GM12878 (cell line): Measurements from ENCODE around the gene YIF1A. TPM values are rescaled to one million over a fixed set of nuclear protein-coding genes. Genes with fewer than 3 reads are reported as not detected.

Experiments used
- ATAC-seq: fragments of 200-7000 bp; cut with Tn5 transposase; 3 replicates; pipeline ENCODE4 v1.9.1; 2020; ENCODE audit warnings: mild to moderate bottlenecking, moderate library complexity
- BruUV-seq: library from RNA; stranded (reverse); fragments of 400-500 nt; replicated peaks from 2 replicates; lab custom pipeline; 2021; lab: Mats Ljungman, UMichigan
- CTCF ChIA-PET: fragments of 300-600 bp; sonication (Branson Sonifier 250); formaldehyde crosslinking; extraction: SDS; loops from one replicate; lab custom pipeline; 2021; ENCODE audit warnings: inconsistent platforms; lab: Yijun Ruan, JAX
- POLR2A ChIA-PET: fragments of 350-600 bp; formaldehyde crosslinking; extraction: SDS; loops from one replicate; lab custom pipeline; 2021; ENCODE audit warnings: inconsistent platforms; lab: Charles Lee
- RAD21 ChIA-PET: fragments of 300-600 bp; sonication (Branson Sonifier 250); formaldehyde crosslinking; loops from one replicate; lab custom pipeline; 2023; ENCODE audit warnings: antibody characterized with exemption; ENCODE audit not compliant: unreplicated experiment; lab: Charles Lee
- SMC1A ChIA-PET: fragments of 300-600 bp; sonication (Branson Sonifier 250); formaldehyde crosslinking; loops from one replicate; lab custom pipeline; 2023; ENCODE audit not compliant: unreplicated experiment, uncharacterized antibody; lab: Charles Lee
- DNase-seq: peaks from one replicate; pipeline ENCODE4 v3.0.0-alpha.2; 2011; ENCODE audit warnings: low read depth, low spot score
- FAIRE-seq: peaks from 3 replicates; lab custom pipeline; 2011; peaks lifted over from hg19 to GRCh38; lab: Jason Lieb, UNC
- H2AFZ ChIP-seq: 2 replicates; pipeline ENCODE4 v1.6.0; 2011; ENCODE audit warnings: low read depth, low read length, control low read depth; ENCODE audit not compliant: control insufficient read depth
- H3K27ac ChIP-seq: 2 replicates; pipeline ENCODE4 v1.5.1; 2011; ENCODE audit warnings: control low read depth; ENCODE audit not compliant: control insufficient read depth, insufficient read depth
- H3K27me3 ChIP-seq, 2 experiments: replicated peaks in 1 of 2; 2 replicates each; pipeline versions ENCODE4 v1.6.0 to v1.6.1; 2011; ENCODE audit warnings: low read length in 1 of 2; ENCODE audit not compliant: control insufficient read depth in 2 of 2, insufficient read depth in 2 of 2
- H3K36me3 ChIP-seq, 2 experiments: 2 replicates each; pipeline ENCODE4 v1.5.1; 2011; ENCODE audit warnings: low read length in 1 of 2; ENCODE audit not compliant: control insufficient read depth in 2 of 2, insufficient read depth in 2 of 2
- H3K4me1 ChIP-seq: 2 replicates; pipeline ENCODE4 v1.6.1; 2011; ENCODE audit warnings: mild to moderate bottlenecking, low read length, moderate library complexity, mixed read lengths; ENCODE audit not compliant: control insufficient read depth, insufficient read depth
- H3K4me2 ChIP-seq: 2 replicates; pipeline ENCODE4 v1.6.0; 2011; ENCODE audit warnings: control low read depth; ENCODE audit not compliant: control insufficient read depth, insufficient read depth
- H3K4me3 ChIP-seq: fragments of 200-600 bp; sonication (generic); 2 replicates; pipeline ENCODE4 v1.5.1; 2016
- H3K79me2 ChIP-seq: 2 replicates; pipeline ENCODE4 v1.6.0; 2011; ENCODE audit warnings: low read length; ENCODE audit not compliant: control insufficient read depth, insufficient read depth
- H3K9ac ChIP-seq: 2 replicates; pipeline ENCODE4 v1.8.0; 2011; ENCODE audit warnings: low read length, control low read depth, mixed read lengths; ENCODE audit not compliant: control insufficient read depth, insufficient read depth
- H3K9me3 ChIP-seq: replicated peaks from 3 replicates; pipeline ENCODE4 v1.5.1; 2011; ENCODE audit warnings: mild to moderate bottlenecking, low read length; ENCODE audit not compliant: control insufficient read depth, insufficient read depth
- H4K20me1 ChIP-seq: 2 replicates; pipeline ENCODE4 v1.6.0; 2011; ENCODE audit not compliant: control insufficient read depth, insufficient read depth
- KDM1A ChIP-seq: fragments of 200-600 bp; sonication (generic); IDR thresholded peaks from 2 replicates; pipeline ENCODE4 v1.6.1; 2016; ENCODE audit warnings: borderline replicate concordance
- MYC ChIP-seq: IDR thresholded peaks from 2 replicates; pipeline ENCODE4 v1.6.1; 2011; ENCODE audit warnings: mild to moderate bottlenecking, low read length, moderate library complexity, inconsistent platforms; ENCODE audit not compliant: insufficient read depth, insufficient replicate concordance, insufficient read length, severe bottlenecking
- NR2F1 ChIP-seq: fragments of 450-650 bp; conservative IDR thresholded peaks from 2 replicates; pipeline ENCODE4 v1.6.1; 2017; ENCODE audit warnings: mild to moderate bottlenecking
- RAD21 ChIP-seq: IDR thresholded peaks from 2 replicates; pipeline ENCODE4 v1.6.1; 2011; ENCODE audit warnings: mild to moderate bottlenecking, low read depth, low read length, moderate library complexity; ENCODE audit not compliant: insufficient read depth
- RUNX3 ChIP-seq: IDR thresholded peaks from 2 replicates; pipeline ENCODE4 v1.6.1; 2012; ENCODE audit warnings: low read length, inconsistent platforms
- TBL1XR1 ChIP-seq: IDR thresholded peaks from 2 replicates; pipeline ENCODE4 v1.6.1; 2012; ENCODE audit warnings: low read depth, low read length, improper control_type of control experiment
- TCF12 ChIP-seq: IDR thresholded peaks from 2 replicates; pipeline ENCODE4 v1.6.1; 2011; ENCODE audit warnings: low read depth, mild to moderate bottlenecking, low read length
- WRNIP1 ChIP-seq: IDR thresholded peaks from 2 replicates; pipeline ENCODE4 v1.6.1; 2011; ENCODE audit warnings: low read depth, low read length, improper control_type of control experiment, borderline replicate concordance
- ZBED1 ChIP-seq: IDR thresholded peaks from 2 replicates; pipeline ENCODE4 v1.6.1; 2016; ENCODE audit warnings: borderline replicate concordance
- ZZZ3 ChIP-seq: IDR thresholded peaks from 2 replicates; pipeline ENCODE4 v1.6.1; 2011; ENCODE audit warnings: low read depth; ENCODE audit not compliant: control insufficient read depth, insufficient read length
- WGBS: methylation state at CpG from one replicate; pipeline ENCODE4 v1.1.6; 2016; ENCODE audit warnings: low lambda C conversion rate; ENCODE audit not compliant: insufficient replicate concordance, insufficient coverage; ENCODE audit errors: missing lambda C conversion rate; 5-methylcytosine and 5-hydroxymethylcytosine counted together
- in situ Hi-C: fragments of 300-500 bp; cut with MboI; formaldehyde crosslinking; loops from 9 replicates; pipeline ENCODE4 v1.14.3; 2018; ENCODE audit warnings: mixed read lengths
- intact Hi-C: fragments of 100-400 bp; cut with micrococcal nuclease; formaldehyde crosslinking; loops from one replicate; pipeline ENCODE4 v1.14.2; 2022; ENCODE audit not compliant: unreplicated experiment
- polyA plus RNA-seq, 11 experiments: library from polyadenylated mRNA; depleted of rRNA in 4 of 11; unstranded in 6 of 11; stranded (reverse) in 5 of 11; fragments of >200 nt; fragmentation: Nextera tagmentation in 4 of 11; fragmentation: Illumina TruSeq in 1 of 11; extraction: Ambion mirVana in 4 of 11; extraction: Trizol in 1 of 11; gene quantifications; 1 replicate in 1 of 11; 2 replicates in 10 of 11; pipeline versions ENCODE4 v1.2.1 to v1.2.3, GENCODE V29; 2011 to 2016; ENCODE audit warnings: inconsistent platforms in 2 of 11, missing spikeins in 2 of 11, low read depth in 1 of 11
- total RNA-seq, 4 experiments: library from RNA; depleted of rRNA in 3 of 4; stranded (reverse); fragments of >200 nt in 3 of 4; fragmentation: Illumina TruSeq in 1 of 4; extraction: Trizol in 1 of 4; gene quantifications; 2 replicates each; pipeline versions ENCODE4 v1.2.1 to v1.2.3, GENCODE V29; 2013 to 2021
- TF ChIP-seq, protein P1 (sequence below): fragments of 450-650 bp; IDR thresholded peaks from 2 replicates; pipeline ENCODE4 v1.6.1; 2017; ENCODE audit warnings: mild to moderate bottlenecking, moderate library complexity

The YIF1A gene
- total and polyA plus RNA-seq, 10 of the 15 experiments (the other 5 are each of a cell fraction or from before 2014, with no cell fraction given) = 6.6 to 128 (median 71.7) TPM

DNA sequence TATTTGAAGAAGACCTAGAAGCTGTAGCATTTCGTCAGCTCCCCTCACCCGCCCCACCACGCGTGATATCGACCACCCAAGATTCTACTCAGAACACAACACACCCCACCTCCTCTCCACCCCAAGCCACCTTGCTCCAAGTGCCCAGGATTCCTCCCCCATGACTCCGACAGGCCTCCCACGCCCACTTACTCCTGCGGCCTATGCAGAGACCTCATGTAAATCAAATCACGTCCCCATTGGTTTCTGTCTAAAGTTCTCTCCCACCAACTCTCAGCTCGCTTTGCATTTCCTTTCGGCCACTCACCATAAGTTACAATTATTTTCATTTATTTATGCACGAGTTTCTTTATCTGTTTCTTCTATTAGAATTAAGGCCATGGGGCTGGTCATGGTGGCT is 13.7 kb upstream of the YIF1A start:
- ChIA-PET RAD21 (interaction anchor here (1.5 kb wide), 1 partner anchor 9 kb away, joined by 6 read pairs; no protein-coding TSS in a partner anchor), POLR2A (interaction anchor here (1.3 kb wide), 1 partner anchor 14 kb away, joined by 4 read pairs; the partner anchor contains the start of gene YIF1A), SMC1A (interaction anchor here (1.7 kb wide), 1 partner anchor 9 kb away, joined by 7 read pairs; no protein-coding TSS in a partner anchor), CTCF (interaction anchor here (1.1 to 2.4 kb wide), 4 partner anchors 9 to 87 kb away, joined by 3 to 9 read pairs (median 6); no protein-coding TSS in a partner anchor)
- H3K36me3 ChIP-seq = no peaks in the 10 kb centered on the region
- H2AFZ ChIP-seq = no peak overlapping the region
- TF ChIP-seq ZBED1 = no peak
- TF ChIP-seq TBL1XR1 = no peak
- no peak for TF ChIP-seq TCF12
- no peak for TF ChIP-seq MYC
- TF ChIP-seq RUNX3 = no peak
- TF ChIP-seq, protein P1, sequence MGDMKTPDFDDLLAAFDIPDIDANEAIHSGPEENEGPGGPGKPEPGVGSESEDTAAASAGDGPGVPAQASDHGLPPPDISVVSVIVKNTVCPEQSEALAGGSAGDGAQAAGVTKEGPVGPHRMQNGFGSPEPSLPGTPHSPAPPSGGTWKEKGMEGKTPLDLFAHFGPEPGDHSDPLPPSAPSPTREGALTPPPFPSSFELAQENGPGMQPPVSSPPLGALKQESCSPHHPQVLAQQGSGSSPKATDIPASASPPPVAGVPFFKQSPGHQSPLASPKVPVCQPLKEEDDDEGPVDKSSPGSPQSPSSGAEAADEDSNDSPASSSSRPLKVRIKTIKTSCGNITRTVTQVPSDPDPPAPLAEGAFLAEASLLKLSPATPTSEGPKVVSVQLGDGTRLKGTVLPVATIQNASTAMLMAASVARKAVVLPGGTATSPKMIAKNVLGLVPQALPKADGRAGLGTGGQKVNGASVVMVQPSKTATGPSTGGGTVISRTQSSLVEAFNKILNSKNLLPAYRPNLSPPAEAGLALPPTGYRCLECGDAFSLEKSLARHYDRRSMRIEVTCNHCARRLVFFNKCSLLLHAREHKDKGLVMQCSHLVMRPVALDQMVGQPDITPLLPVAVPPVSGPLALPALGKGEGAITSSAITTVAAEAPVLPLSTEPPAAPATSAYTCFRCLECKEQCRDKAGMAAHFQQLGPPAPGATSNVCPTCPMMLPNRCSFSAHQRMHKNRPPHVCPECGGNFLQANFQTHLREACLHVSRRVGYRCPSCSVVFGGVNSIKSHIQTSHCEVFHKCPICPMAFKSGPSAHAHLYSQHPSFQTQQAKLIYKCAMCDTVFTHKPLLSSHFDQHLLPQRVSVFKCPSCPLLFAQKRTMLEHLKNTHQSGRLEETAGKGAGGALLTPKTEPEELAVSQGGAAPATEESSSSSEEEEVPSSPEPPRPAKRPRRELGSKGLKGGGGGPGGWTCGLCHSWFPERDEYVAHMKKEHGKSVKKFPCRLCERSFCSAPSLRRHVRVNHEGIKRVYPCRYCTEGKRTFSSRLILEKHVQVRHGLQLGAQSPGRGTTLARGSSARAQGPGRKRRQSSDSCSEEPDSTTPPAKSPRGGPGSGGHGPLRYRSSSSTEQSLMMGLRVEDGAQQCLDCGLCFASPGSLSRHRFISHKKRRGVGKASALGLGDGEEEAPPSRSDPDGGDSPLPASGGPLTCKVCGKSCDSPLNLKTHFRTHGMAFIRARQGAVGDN = no peak
- no peak for TF ChIP-seq KDM1A
- no peak for TF ChIP-seq WRNIP1
- no peak for TF ChIP-seq ZZZ3
- no peak for TF ChIP-seq NR2F1
- no peak for TF ChIP-seq RAD21
- WGBS = 38% methylated on average over 12 of the region's 12 CpGs
- no peak overlapping the region for H3K4me3 ChIP-seq
- no peak overlapping the region for H3K9ac ChIP-seq
- no peak overlapping the region for H3K4me2 ChIP-seq
- no peaks in the 10 kb centered on the region for H3K9me3 ChIP-seq
- BruUV-seq = no TSS peak
- in situ Hi-C loops = no loop called here
- intact Hi-C loops = no loop called here
- no peak overlapping the region for H3K27ac ChIP-seq
- ATAC-seq (no peak), FAIRE-seq (no peak), DNase-seq (no peak)
- no peaks in the 10 kb centered on the region for H3K79me2 ChIP-seq
- H3K27me3 ChIP-seq = peaks cover 0 to 2% of the 10 kb centered on the region in 2 experiments; a peak in 2 of 4 replicates
- H4K20me1 ChIP-seq = no peaks in the 10 kb centered on the region
- no peaks in the 10 kb centered on the region for H3K4me1 ChIP-seq
